B cell (primary cell): Measurements from ENCODE around the gene DCLK1. TPM values are rescaled to one million over a fixed set of nuclear protein-coding genes. Genes with fewer than 3 reads are reported as not detected.

Source experiments
- ATAC-seq: fragments of 200-7000 bp; cut with Tn5 transposase; one replicate; pipeline ENCODE4 v1.10.0; 2021; ENCODE audit warnings: low read depth, mild to moderate bottlenecking, moderate number of reproducible peaks, moderate library complexity
- CTCF ChIA-PET: fragments of 350-600 bp; sonication (Branson Sonifier 250); formaldehyde crosslinking; loops from one replicate; lab custom pipeline; 2021; ENCODE audit warnings: antibody characterized with exemption, inconsistent platforms; lab: Charles Lee
- POLR2A ChIA-PET: fragments of 350-600 bp; sonication (Branson Sonifier 250); formaldehyde crosslinking; loops from one replicate; lab custom pipeline; 2021; ENCODE audit warnings: antibody characterized with exemption; lab: Charles Lee
- DNase-seq: peaks from one replicate; pipeline ENCODE4 v3.0.0; 2013
- H2AFZ ChIP-seq: 2 replicates; pipeline ENCODE4 v1.6.1; 2012; ENCODE audit warnings: mild to moderate bottlenecking, low read depth, low read length; ENCODE audit not compliant: insufficient read depth, poor library complexity, severe bottlenecking
- H3K27ac ChIP-seq, 2 donors: 1 replicate in 1 of 2; 2 replicates in 1 of 2; pipeline ENCODE4 v1.5.1; 2012 to 2013; ENCODE audit warnings: low read length in 2 of 2, mild to moderate bottlenecking in 2 of 2, moderate library complexity in 1 of 2
- H3K27me3 ChIP-seq, 4 experiments: fragments of 200-600 bp in 1 of 4; sonication (generic) in 1 of 4; replicated peaks in 1 of 4; 1 replicate in 2 of 4; 2 replicates in 2 of 4; pipeline versions ENCODE4 v1.6.1 to v1.7.0; 2013 to 2016; ENCODE audit warnings: low read length in 3 of 4, mild to moderate bottlenecking in 2 of 4, mixed read lengths in 1 of 4, moderate library complexity in 1 of 4; ENCODE audit not compliant: insufficient read depth in 4 of 4, control insufficient read depth in 3 of 4; ENCODE audit errors: control extremely low read depth in 1 of 4
- H3K36me3 ChIP-seq, 2 experiments: replicated peaks in 1 of 2; 1 replicate in 1 of 2; 2 replicates in 1 of 2; pipeline versions ENCODE4 v1.6.1 to v1.7.1; 2013; ENCODE audit warnings: low read length in 1 of 2; ENCODE audit not compliant: insufficient read depth in 2 of 2, control insufficient read depth in 1 of 2; ENCODE audit errors: control extremely low read depth in 1 of 2, extremely low read depth in 1 of 2
- H3K4me1 ChIP-seq, 2 donors: fragments of 200-600 bp in 1 of 2; sonication (generic) in 1 of 2; 1 replicate in 1 of 2; 2 replicates in 1 of 2; pipeline versions ENCODE4 v1.5.1 to v1.6.1; 2013 to 2017; ENCODE audit warnings: low read length in 2 of 2; ENCODE audit not compliant: control insufficient read depth in 2 of 2, insufficient read depth in 2 of 2
- H3K4me2 ChIP-seq: replicated peaks from 2 replicates; pipeline ENCODE3; 2012; ENCODE audit warnings: mild to moderate bottlenecking, low read depth, low read length; ENCODE audit not compliant: poor library complexity, severe bottlenecking
- H3K4me3 ChIP-seq, 5 experiments: fragments of 200-600 bp in 1 of 5; sonication (generic) in 1 of 5; 1 replicate in 3 of 5; 2 replicates in 2 of 5; pipeline versions ENCODE4 v1.5.1 to v1.7.0; 2011 to 2016; ENCODE audit warnings: low read length in 4 of 5, mild to moderate bottlenecking in 4 of 5, low read depth in 2 of 5, control low read depth in 1 of 5, moderate library complexity in 1 of 5; ENCODE audit not compliant: insufficient read depth in 1 of 5; ENCODE audit errors: control extremely low read depth in 1 of 5, extremely low read depth in 1 of 5
- H3K79me2 ChIP-seq: fragments of 200-600 bp; sonication (generic); one replicate; pipeline ENCODE4 v1.6.0; 2016; ENCODE audit warnings: low read length; ENCODE audit not compliant: control insufficient read depth, insufficient read depth
- H3K9ac ChIP-seq: fragments of 200-600 bp; sonication (generic); 2 replicates; pipeline ENCODE4 v1.6.1; 2017; ENCODE audit warnings: mild to moderate bottlenecking, low read length, moderate library complexity
- H3K9me3 ChIP-seq, 3 donors: one replicate each; pipeline versions ENCODE4 v1.6.1 to v1.7.1; 2013; ENCODE audit warnings: low read length in 2 of 3; ENCODE audit not compliant: control insufficient read depth in 2 of 3, insufficient read depth in 1 of 3; ENCODE audit errors: control extremely low read depth in 1 of 3
- H4K20me1 ChIP-seq: 2 replicates; pipeline ENCODE4 v1.6.0; 2012; ENCODE audit warnings: mild to moderate bottlenecking, low read length; ENCODE audit not compliant: insufficient read depth, control insufficient read depth, poor library complexity, severe bottlenecking
- H3K27ac Mint-ChIP-seq: one replicate; pipeline ENCODE4 v1.8.0; 2021; ENCODE audit warnings: mixed read lengths
- H3K27me3 Mint-ChIP-seq: one replicate; pipeline ENCODE4 v1.8.0; 2021; ENCODE audit warnings: mixed read lengths
- H3K4me1 Mint-ChIP-seq: one replicate; pipeline ENCODE4 v1.8.0; 2021; ENCODE audit warnings: mixed read lengths
- H3K4me3 Mint-ChIP-seq: one replicate; pipeline ENCODE4 v1.8.0; 2021; ENCODE audit warnings: mixed read lengths
- H3K9me3 Mint-ChIP-seq: one replicate; pipeline ENCODE4 v1.8.0; 2022; ENCODE audit warnings: mixed read lengths; ENCODE audit not compliant: insufficient read depth
- CTCF ChIP-seq: fragments of 200-600 bp; IDR thresholded peaks from one replicate; pipeline ENCODE4 v1.8.0; 2022; ENCODE audit warnings: antibody characterized with exemption, mild to moderate bottlenecking
- EZH2 ChIP-seq: IDR thresholded peaks from 2 replicates; pipeline ENCODE4 v1.6.1; 2012; ENCODE audit warnings: borderline replicate concordance, low read depth, mild to moderate bottlenecking, moderate library complexity, low read length; ENCODE audit not compliant: insufficient read depth, poor library complexity, severe bottlenecking
- WGBS: methylation state at CpG from one replicate; pipeline ENCODE4 v1.1.5; 2013; ENCODE audit warnings: missing lambda C conversion rate; ENCODE audit not compliant: insufficient coverage; 5-methylcytosine and 5-hydroxymethylcytosine counted together
- intact Hi-C: fragments of 100-400 bp; cut with micrococcal nuclease; formaldehyde crosslinking; loops from one replicate; pipeline ENCODE4 v1.10.0; 2022
- polyA plus RNA-seq: library from polyadenylated mRNA; depleted of rRNA; stranded (reverse); fragments of >200 nt; gene quantifications from 2 replicates; pipeline ENCODE4 v1.2.3, GENCODE V29; 2012
- total RNA-seq, 2 donors: library from RNA; stranded (reverse); fragments of 120-200 nt in 1 of 2; gene quantifications; 1 replicate in 1 of 2; 2 replicates in 1 of 2; pipeline versions ENCODE4 v1.2.3 to v1.2.4, GENCODE V29; 2013 to 2022

DCLK1 gene
- total and polyA plus RNA-seq, 2 donors (not counting 1 experiment from before 2014, with no cell fraction given), result not detected

DNA sequence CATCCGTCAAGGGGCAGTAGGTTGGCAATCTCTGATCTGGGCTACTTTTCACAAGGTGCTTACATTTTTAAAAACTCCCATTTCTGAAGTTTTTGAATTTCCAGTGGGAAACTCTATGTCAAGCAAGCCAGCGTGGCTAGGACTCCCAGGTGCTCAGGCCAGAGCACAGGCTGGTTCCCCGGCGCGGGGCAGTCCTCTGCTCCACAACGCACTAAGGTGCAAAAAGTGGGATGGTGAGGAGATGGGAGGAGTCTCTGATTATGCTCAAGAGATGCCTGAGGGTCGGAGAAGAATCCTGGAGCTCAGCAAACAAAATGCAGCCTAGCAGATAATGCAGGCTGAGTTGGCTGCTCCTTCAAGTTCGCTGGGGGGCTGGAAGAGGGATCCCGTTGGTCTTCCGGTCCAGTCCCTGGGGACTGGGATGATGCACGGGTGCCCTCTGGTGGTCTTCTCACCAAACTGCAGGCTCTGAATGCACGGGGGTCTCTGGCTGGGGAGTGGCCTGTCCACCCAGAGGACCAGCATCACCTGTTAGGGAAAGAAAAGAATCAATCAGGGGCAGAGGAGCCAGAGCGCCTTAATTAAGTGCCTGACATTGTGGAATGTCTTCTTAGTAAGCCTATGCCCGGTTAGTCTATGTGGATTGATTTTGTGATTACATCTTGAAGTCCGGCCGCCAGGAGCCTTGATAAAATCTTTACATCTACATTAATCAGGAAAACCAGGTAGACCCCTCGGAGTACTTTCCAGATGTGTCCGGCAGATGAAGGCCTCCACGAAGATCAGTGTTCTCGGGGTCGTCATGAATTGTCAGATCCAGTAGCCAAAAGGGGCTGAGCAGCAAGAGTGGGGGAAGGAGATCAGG is 410.3 kb downstream of the DCLK1 start:
- Histone ChIP-seq H3K4me1 (no peaks in the 10 kb centered on the region), H2AFZ (no peak overlapping the region), H3K27me3 (peaks cover 0 to 10% (median 0%) of the 10 kb centered on the region in 4 experiments), H4K20me1 (no peaks in the 10 kb centered on the region), H3K79me2 (no peaks in the 10 kb centered on the region), H3K9me3 (peaks cover 0 to 3% (median 0%) of the 10 kb centered on the region in 3 donors), H3K9ac (no peak overlapping the region), H3K4me2 (no peak overlapping the region), H3K36me3 (no peaks in the 10 kb centered on the region), H3K4me3 (no peak overlapping the region), H3K27ac (no peak overlapping the region)
- TF ChIP-seq CTCF (peak; percentile 39), EZH2 (no peak)
- Mint-ChIP-seq H3K4me3 (no peak overlapping the region), H3K27me3 (peaks cover 7% of the 10 kb centered on the region), H3K27ac (no peak overlapping the region), H3K4me1 (no peaks in the 10 kb centered on the region), H3K9me3 (no peaks in the 10 kb centered on the region)
- no peak for ATAC-seq
- 30% methylated on average over 17 of the region's 21 CpGs for WGBS
- CTCF ChIA-PET, result no interaction called here
- POLR2A ChIA-PET, result no interaction called here
- intact Hi-C loops, result no loop called here
- DNase-seq, result peak; percentile 14

DNA sequence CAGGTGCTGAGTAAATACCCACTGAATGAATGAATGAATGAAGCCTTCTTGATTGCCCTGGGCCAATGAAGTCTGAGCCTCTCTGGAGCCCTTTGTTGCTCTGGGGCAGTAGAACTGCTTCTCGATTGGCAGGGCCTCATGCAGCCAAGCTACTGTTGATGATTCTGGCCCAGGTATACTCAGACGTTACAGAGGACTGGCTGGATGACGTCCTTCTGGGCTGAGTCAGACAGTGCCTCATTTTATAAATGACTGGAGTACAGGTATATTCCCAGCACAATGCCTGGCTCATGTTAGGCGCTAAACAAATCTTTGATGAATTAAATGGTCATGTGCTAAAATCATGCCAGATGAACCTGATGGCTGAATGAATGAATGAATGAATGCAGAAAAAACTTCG is 410.9 kb downstream of the DCLK1 start:
- Histone ChIP-seq H3K4me3 (no peak overlapping the region), H3K4me1 (no peaks in the 10 kb centered on the region), H2AFZ (no peak overlapping the region), H3K9ac (no peak overlapping the region), H3K4me2 (no peak overlapping the region), H3K9me3 (peaks cover 0 to 3% (median 0%) of the 10 kb centered on the region in 3 donors), H3K36me3 (no peaks in the 10 kb centered on the region), H3K27ac (no peak overlapping the region), H3K27me3 (peaks cover 0 to 10% (median 0%) of the 10 kb centered on the region in 4 experiments), H3K79me2 (no peaks in the 10 kb centered on the region), H4K20me1 (no peaks in the 10 kb centered on the region)
- ATAC-seq (no peak), DNase-seq (no peak)
- H3K4me3 Mint-ChIP-seq, result no peak overlapping the region
- 77% methylated on average over 5 of the region's 5 CpGs for WGBS
- no peak overlapping the region for H3K27ac Mint-ChIP-seq
- POLR2A ChIA-PET, result no interaction called here
- TF ChIP-seq EZH2 (no peak), CTCF (no peak)
- no peaks in the 10 kb centered on the region for H3K9me3 Mint-ChIP-seq
- H3K27me3 Mint-ChIP-seq, result peaks cover 7% of the 10 kb centered on the region
- intact Hi-C loops, result no loop called here
- CTCF ChIA-PET, result no interaction called here
- H3K4me1 Mint-ChIP-seq, result no peaks in the 10 kb centered on the region
